Activated naive CD8-positive, alpha-beta T cell treated with anti-CD3 and anti-CD28 coated beads, Interleukin-2, amount 10 ng/mL, durations not matched to agents 7 days and 5 days (primary cell): ENCODE results near the gene ZNF622. TPM values are rescaled to one million over a fixed set of nuclear protein-coding genes. Genes with fewer than 3 reads are reported as not detected.
A peak's percentile ranks its signal among the peaks of the same experiment; 100 is the strongest.
"Not testable (repeated sequence)": the region's sequence is repeated elsewhere in the genome, so short reads cannot be mapped to it uniquely, and the experiment has no call there.

Experiments
- ATAC-seq: fragments of 150-1000 bp; cut with Tn5 transposase; one replicate; pipeline ENCODE4 v1.10.0; 2021; ENCODE audit warnings: low read depth, moderate library complexity
- POLR2A ChIA-PET: fragments of 350-600 bp; sonication (Branson Sonifier 250); formaldehyde crosslinking; loops from one replicate; lab custom pipeline; 2021; ENCODE audit warnings: antibody characterized with exemption; lab: Charles Lee
- DNase-seq: peaks from one replicate; pipeline ENCODE4 v3.0.0; 2021
- H3K27ac Mint-ChIP-seq: one replicate; pipeline ENCODE4 v1.8.0; 2022; ENCODE audit warnings: mild to moderate bottlenecking, mixed read lengths
- H3K27me3 Mint-ChIP-seq: one replicate; pipeline ENCODE4 v1.8.0; 2022; ENCODE audit warnings: mild to moderate bottlenecking, moderate library complexity, mixed read lengths
- H3K36me3 Mint-ChIP-seq: one replicate; pipeline ENCODE4 v1.8.0; 2021; ENCODE audit warnings: mild to moderate bottlenecking, mixed read lengths
- H3K4me1 Mint-ChIP-seq: one replicate; pipeline ENCODE4 v1.8.0; 2021; ENCODE audit warnings: mixed read lengths
- H3K4me3 Mint-ChIP-seq: one replicate; pipeline ENCODE4 v1.8.0; 2022; ENCODE audit warnings: mild to moderate bottlenecking, moderate library complexity, mixed read lengths
- H3K9me3 Mint-ChIP-seq: one replicate; pipeline ENCODE4 v1.8.0; 2021; ENCODE audit warnings: mixed read lengths
- total RNA-seq, 2 experiments: library from RNA; stranded (reverse); gene quantifications; one replicate each; pipeline ENCODE4 v1.2.3, GENCODE V29; 2021

ZNF622 gene
- total RNA-seq, 2 experiments from 2014 or later, result 30.7 to 36.0 TPM

- ATAC-seq, result no peak
- no peak for DNase-seq
- H3K36me3 Mint-ChIP-seq, result peaks cover 13% of the 10 kb centered on the region
- H3K4me3 Mint-ChIP-seq, result no peak overlapping the region
- H3K27ac Mint-ChIP-seq, result no peak overlapping the region
- POLR2A ChIA-PET, result no interaction called here
- H3K27me3 Mint-ChIP-seq, result no peaks in the 10 kb centered on the region
- H3K9me3 Mint-ChIP-seq, result peaks cover 5% of the 10 kb centered on the region
- H3K4me1 Mint-ChIP-seq, result peaks cover 11% of the 10 kb centered on the region
Observed at GRCh38 chr5:16490911-16491310, 25.3 kb upstream of the ZNF622 start.

DNA sequence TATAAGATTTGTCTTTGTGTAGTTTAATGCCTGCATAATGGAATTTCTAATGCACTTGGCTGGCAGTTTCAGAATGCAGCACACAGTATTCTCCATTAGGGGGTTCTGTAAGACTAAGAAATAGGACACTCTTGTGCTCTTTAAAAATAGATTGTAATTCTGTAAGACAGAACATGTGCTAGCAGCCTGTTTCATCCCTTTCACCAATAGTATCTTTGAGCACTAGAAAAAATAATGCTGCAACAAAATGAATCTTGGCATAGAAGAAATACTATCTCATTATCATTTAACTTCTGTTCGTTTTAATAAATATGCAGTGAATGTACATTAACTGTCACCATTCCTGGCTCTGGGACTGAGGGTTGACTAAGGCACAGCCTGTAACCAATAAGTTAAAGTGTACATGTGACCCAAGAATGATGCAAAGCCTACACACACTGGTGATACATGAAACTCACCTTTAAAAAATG is 23.8 kb upstream of the ZNF622 start:
- H3K27me3 Mint-ChIP-seq, result no peaks in the 10 kb centered on the region
- H3K4me1 Mint-ChIP-seq, result peaks cover 11% of the 10 kb centered on the region
- no peak for ATAC-seq
- DNase-seq, result no peak
- POLR2A ChIA-PET, result no interaction called here
- no peaks in the 10 kb centered on the region for H3K9me3 Mint-ChIP-seq
- peaks cover 5% of the 10 kb centered on the region for H3K36me3 Mint-ChIP-seq
- no peak overlapping the region for H3K27ac Mint-ChIP-seq
- H3K4me3 Mint-ChIP-seq, result no peak overlapping the region

DNA sequence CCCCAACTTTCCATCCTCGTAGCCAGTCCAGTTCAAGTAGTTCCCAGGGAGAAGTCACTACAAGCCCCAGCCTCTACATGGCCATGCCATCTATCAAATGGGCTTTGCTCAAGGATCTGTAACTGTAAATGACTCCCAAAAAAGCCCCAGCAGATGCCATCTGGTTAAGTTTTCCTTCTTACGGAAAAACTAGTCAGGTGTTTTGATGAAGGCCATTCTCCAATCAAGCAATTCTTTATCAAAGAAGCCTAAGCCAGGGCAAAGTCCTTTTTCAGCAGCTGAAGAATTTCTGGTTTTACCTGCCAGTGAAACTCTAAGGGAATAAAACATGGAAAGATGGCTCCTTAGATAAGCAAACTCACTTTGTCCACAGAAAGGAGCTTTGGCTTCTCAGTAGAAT is 21.9 kb upstream of the ZNF622 start:
- no peak overlapping the region for H3K27ac Mint-ChIP-seq
- H3K4me1 Mint-ChIP-seq, result peaks cover 11% of the 10 kb centered on the region
- H3K36me3 Mint-ChIP-seq, result peaks cover 3% of the 10 kb centered on the region
- no peak for ATAC-seq
- POLR2A ChIA-PET, result no interaction called here
- H3K4me3 Mint-ChIP-seq, result no peak overlapping the region
- H3K9me3 Mint-ChIP-seq, result no peaks in the 10 kb centered on the region
- no peak for DNase-seq
- H3K27me3 Mint-ChIP-seq, result no peaks in the 10 kb centered on the region

GRCh38 chr5:16486711-16487111 is 21.1 kb upstream of the ZNF622 start:
- no peaks in the 10 kb centered on the region for H3K27me3 Mint-ChIP-seq
- no peak overlapping the region for H3K27ac Mint-ChIP-seq
- H3K4me3 Mint-ChIP-seq, result no peak overlapping the region
- DNase-seq, result no peak
- ATAC-seq, result no peak
- POLR2A ChIA-PET, result no interaction called here
- peaks cover 11% of the 10 kb centered on the region for H3K4me1 Mint-ChIP-seq
- H3K9me3 Mint-ChIP-seq, result no peaks in the 10 kb centered on the region
- peaks cover 4% of the 10 kb centered on the region for H3K36me3 Mint-ChIP-seq

DNA sequence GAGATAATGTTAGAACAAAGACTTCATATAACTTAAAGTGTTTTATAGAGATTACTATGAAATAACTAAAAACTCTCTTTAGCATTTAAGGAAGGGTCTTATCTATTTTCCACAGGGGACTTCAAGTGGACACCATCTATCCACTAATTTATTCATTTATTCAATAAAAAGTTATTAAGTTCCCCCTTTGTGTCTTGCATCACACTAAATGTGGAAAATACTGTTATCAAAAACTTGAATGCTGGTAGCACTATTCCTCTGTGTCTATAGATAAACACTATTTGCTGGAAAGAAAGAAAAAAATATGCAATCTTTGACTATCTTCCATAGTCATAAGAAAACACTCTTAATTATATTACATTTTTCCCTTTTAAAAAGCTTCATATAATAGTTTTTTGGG is 20.1 kb upstream of the ZNF622 start:
- no peak for DNase-seq
- no peak overlapping the region for H3K27ac Mint-ChIP-seq

GRCh38 chr5:16484081-16484480 is 18.5 kb upstream of the ZNF622 start:
- Mint-ChIP-seq H3K4me1 (peaks cover 11% of the 10 kb centered on the region), H3K9me3 (no peaks in the 10 kb centered on the region), H3K36me3 (peaks cover 12% of the 10 kb centered on the region), H3K4me3 (no peak overlapping the region), H3K27me3 (no peaks in the 10 kb centered on the region), H3K27ac (no peak overlapping the region)
- ATAC-seq, result no peak
- no peak for DNase-seq
- POLR2A ChIA-PET, result no interaction called here

More for the DNA sequence above, 20.1 kb upstream of the ZNF622 start:
- H3K9me3 Mint-ChIP-seq, result no peaks in the 10 kb centered on the region
- peaks cover 12% of the 10 kb centered on the region for H3K36me3 Mint-ChIP-seq
- no peak overlapping the region for H3K4me3 Mint-ChIP-seq
- no peak for ATAC-seq
- no peaks in the 10 kb centered on the region for H3K27me3 Mint-ChIP-seq
- POLR2A ChIA-PET, result no interaction called here
- H3K4me1 Mint-ChIP-seq, result peaks cover 11% of the 10 kb centered on the region

- H3K36me3 Mint-ChIP-seq, result peaks cover 12% of the 10 kb centered on the region
- POLR2A ChIA-PET, result no interaction called here
- DNase-seq (no peak), ATAC-seq (no peak)
- H3K9me3 Mint-ChIP-seq, result no peaks in the 10 kb centered on the region
- no peaks in the 10 kb centered on the region for H3K27me3 Mint-ChIP-seq
- no peak overlapping the region for H3K4me3 Mint-ChIP-seq
- peaks cover 11% of the 10 kb centered on the region for H3K4me1 Mint-ChIP-seq
- no peak overlapping the region for H3K27ac Mint-ChIP-seq
Observed at GRCh38 chr5:16483361-16483760, 17.8 kb upstream of the ZNF622 start.

DNA sequence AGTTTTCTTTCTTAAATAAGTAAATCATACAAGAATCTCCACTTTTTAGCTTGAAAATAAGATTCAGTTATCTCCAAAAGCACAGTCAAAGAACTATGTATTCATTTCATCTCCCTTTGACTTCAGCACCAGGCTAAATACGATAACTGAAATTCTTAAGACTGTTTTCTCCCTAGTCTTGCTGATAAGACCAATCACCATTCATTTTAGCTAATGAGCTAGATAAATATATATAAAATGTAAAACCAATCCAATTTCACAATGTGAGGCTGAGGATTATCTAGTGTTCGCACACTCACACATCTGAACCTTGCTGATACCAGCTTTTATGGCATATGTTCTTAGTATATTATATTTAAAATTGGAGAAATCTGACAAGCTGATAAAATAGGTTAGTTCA is 17.3 kb upstream of the ZNF622 start:
- no peaks in the 10 kb centered on the region for H3K9me3 Mint-ChIP-seq
- peaks cover 8% of the 10 kb centered on the region for H3K4me1 Mint-ChIP-seq
- H3K27me3 Mint-ChIP-seq, result no peaks in the 10 kb centered on the region
- POLR2A ChIA-PET, result no interaction called here
- no peak for ATAC-seq
- no peak overlapping the region for H3K27ac Mint-ChIP-seq
- DNase-seq, result no peak
- no peak overlapping the region for H3K4me3 Mint-ChIP-seq
- H3K36me3 Mint-ChIP-seq, result peaks cover 12% of the 10 kb centered on the region

GRCh38 chr5:16480821-16481538 is 15.4 kb upstream of the ZNF622 start:
- POLR2A ChIA-PET, result no interaction called here
- Mint-ChIP-seq H3K27me3 (no peaks in the 10 kb centered on the region), H3K4me3 (no peak overlapping the region), H3K36me3 (peaks cover 16% of the 10 kb centered on the region), H3K27ac (no peak overlapping the region), H3K4me1 (no peaks in the 10 kb centered on the region), H3K9me3 (no peaks in the 10 kb centered on the region)
- no peak for DNase-seq
- no peak for ATAC-seq

GRCh38 chr5:16480144-16480543 is 14.5 kb upstream of the ZNF622 start:
- H3K9me3 Mint-ChIP-seq, result no peaks in the 10 kb centered on the region
- no peak overlapping the region for H3K27ac Mint-ChIP-seq
- no peak for DNase-seq
- H3K4me3 Mint-ChIP-seq, result no peak overlapping the region
- no peaks in the 10 kb centered on the region for H3K4me1 Mint-ChIP-seq
- POLR2A ChIA-PET, result no interaction called here
- no peak for ATAC-seq
- no peaks in the 10 kb centered on the region for H3K27me3 Mint-ChIP-seq
- peaks cover 20% of the 10 kb centered on the region for H3K36me3 Mint-ChIP-seq

- no peak for DNase-seq
- Mint-ChIP-seq H3K4me1 (peaks cover 2% of the 10 kb centered on the region), H3K4me3 (no peak overlapping the region), H3K36me3 (peaks cover 29% of the 10 kb centered on the region), H3K9me3 (no peaks in the 10 kb centered on the region), H3K27ac (no peak overlapping the region), H3K27me3 (no peaks in the 10 kb centered on the region)
- no peak for ATAC-seq
- POLR2A ChIA-PET, result no interaction called here
Observed at GRCh38 chr5:16477541-16477940, 11.9 kb upstream of the ZNF622 start.

GRCh38 chr5:16476417-16476816 is 10.8 kb upstream of the ZNF622 start:
- peaks cover 24% of the 10 kb centered on the region for H3K36me3 Mint-ChIP-seq
- POLR2A ChIA-PET, H3K27ac Mint-ChIP-seq, H3K27me3 Mint-ChIP-seq, H3K4me1 Mint-ChIP-seq, DNase-seq, ATAC-seq, H3K4me3 Mint-ChIP-seq, H3K9me3 Mint-ChIP-seq: not testable (repeated sequence)

- Mint-ChIP-seq H3K27ac (no peak overlapping the region), H3K36me3 (peaks cover 23% of the 10 kb centered on the region), H3K4me1 (peaks cover 28% of the 10 kb centered on the region), H3K27me3 (no peaks in the 10 kb centered on the region), H3K4me3 (no peak overlapping the region), H3K9me3 (no peaks in the 10 kb centered on the region)
- DNase-seq (no peak), ATAC-seq (no peak)
- POLR2A ChIA-PET, result no interaction called here
Observed at GRCh38 chr5:16471387-16471786, 5.8 kb upstream of the ZNF622 start.

- DNase-seq (no peak), ATAC-seq (no peak)
- Mint-ChIP-seq H3K4me1 (peaks cover 49% of the 10 kb centered on the region), H3K9me3 (no peaks in the 10 kb centered on the region), H3K27me3 (no peaks in the 10 kb centered on the region), H3K4me3 (peak overlapping the region; percentile 98), H3K27ac (peak overlapping the region; percentile 98), H3K36me3 (peaks cover 16% of the 10 kb centered on the region)
- POLR2A ChIA-PET, result interaction anchor here (1.0 kb wide), 2 partner anchors 149 to 469 kb away, joined by 3 to 5 read pairs; partner anchors contain the start of genes MYO10 and RETREG1
Observed at GRCh38 chr5:16467363-16468219, 2.0 kb upstream of the ZNF622 start.
